Thyroid gland (tissue), 4 donors: ENCODE data around the gene NOX4.

Experiments used
- POLR2A ChIP-seq, 2 donors: fragments of 450-650 bp; IDR thresholded peaks; one replicate each; pipeline ENCODE4 v1.6.1; 2017; ENCODE audit warnings: antibody characterized with exemption in 2 of 2, mild to moderate bottlenecking in 2 of 2, moderate library complexity in 1 of 2
- TF ChIP-seq, protein P1 (sequence below), 6 experiments: fragments of 200-600 bp in 3 of 6; fragments of 450-650 bp in 3 of 6; sonication (generic) in 3 of 6; IDR thresholded peaks; one replicate each; pipeline ENCODE4 v1.5.1; 2016 to 2019; ENCODE audit warnings: antibody characterized with exemption in 6 of 6, mild to moderate bottlenecking in 2 of 6, inconsistent platforms in 1 of 6, moderate library complexity in 1 of 6

- TF ChIP-seq, protein P1, sequence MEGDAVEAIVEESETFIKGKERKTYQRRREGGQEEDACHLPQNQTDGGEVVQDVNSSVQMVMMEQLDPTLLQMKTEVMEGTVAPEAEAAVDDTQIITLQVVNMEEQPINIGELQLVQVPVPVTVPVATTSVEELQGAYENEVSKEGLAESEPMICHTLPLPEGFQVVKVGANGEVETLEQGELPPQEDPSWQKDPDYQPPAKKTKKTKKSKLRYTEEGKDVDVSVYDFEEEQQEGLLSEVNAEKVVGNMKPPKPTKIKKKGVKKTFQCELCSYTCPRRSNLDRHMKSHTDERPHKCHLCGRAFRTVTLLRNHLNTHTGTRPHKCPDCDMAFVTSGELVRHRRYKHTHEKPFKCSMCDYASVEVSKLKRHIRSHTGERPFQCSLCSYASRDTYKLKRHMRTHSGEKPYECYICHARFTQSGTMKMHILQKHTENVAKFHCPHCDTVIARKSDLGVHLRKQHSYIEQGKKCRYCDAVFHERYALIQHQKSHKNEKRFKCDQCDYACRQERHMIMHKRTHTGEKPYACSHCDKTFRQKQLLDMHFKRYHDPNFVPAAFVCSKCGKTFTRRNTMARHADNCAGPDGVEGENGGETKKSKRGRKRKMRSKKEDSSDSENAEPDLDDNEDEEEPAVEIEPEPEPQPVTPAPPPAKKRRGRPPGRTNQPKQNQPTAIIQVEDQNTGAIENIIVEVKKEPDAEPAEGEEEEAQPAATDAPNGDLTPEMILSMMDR (IDR thresholded peaks at IDR 0.05): no peak
- TF ChIP-seq POLR2A (IDR thresholded peaks at IDR 0.05): no peak
These were observed 4.8 kb upstream of the NOX4 start for GRCh38 chr11:89495951-89496350.
